PC-9 (cell line): ENCODE results near the gene MPC1.

Experiments used
- EZH2 ChIP-seq: fragments of 200-600 bp; sonication (generic); IDR thresholded peaks from 2 replicates; pipeline ENCODE4 v1.8.0; 2017; ENCODE audit warnings: antibody characterized with exemption, low read depth
- TF ChIP-seq, protein P1 (sequence below): fragments of 200-600 bp; sonication (generic); conservative IDR thresholded peaks from 2 replicates; pipeline ENCODE4 v1.6.1; 2017; ENCODE audit warnings: mixed run types, antibody characterized with exemption, mild to moderate bottlenecking, moderate library complexity

DNA sequence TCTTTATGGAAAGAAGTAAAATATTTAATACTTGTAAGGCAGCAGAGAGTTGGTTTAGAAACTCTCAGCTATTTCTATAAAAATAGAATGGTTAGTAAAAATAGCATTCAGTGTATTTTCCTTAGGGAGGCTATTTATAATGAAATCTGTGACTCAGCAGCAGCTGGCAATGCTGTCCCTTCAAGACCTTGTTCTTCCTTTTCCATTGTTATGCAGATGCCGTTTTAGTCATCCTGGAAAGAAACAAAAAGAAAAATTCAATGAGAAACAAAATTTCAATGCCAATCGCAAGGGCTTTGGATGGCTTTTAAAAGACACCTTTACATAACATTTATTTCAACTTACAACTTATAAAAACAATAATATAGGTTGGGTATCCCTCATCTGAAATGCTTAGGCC is 17.5 kb downstream of the MPC1 start:
- TF ChIP-seq, protein P1, sequence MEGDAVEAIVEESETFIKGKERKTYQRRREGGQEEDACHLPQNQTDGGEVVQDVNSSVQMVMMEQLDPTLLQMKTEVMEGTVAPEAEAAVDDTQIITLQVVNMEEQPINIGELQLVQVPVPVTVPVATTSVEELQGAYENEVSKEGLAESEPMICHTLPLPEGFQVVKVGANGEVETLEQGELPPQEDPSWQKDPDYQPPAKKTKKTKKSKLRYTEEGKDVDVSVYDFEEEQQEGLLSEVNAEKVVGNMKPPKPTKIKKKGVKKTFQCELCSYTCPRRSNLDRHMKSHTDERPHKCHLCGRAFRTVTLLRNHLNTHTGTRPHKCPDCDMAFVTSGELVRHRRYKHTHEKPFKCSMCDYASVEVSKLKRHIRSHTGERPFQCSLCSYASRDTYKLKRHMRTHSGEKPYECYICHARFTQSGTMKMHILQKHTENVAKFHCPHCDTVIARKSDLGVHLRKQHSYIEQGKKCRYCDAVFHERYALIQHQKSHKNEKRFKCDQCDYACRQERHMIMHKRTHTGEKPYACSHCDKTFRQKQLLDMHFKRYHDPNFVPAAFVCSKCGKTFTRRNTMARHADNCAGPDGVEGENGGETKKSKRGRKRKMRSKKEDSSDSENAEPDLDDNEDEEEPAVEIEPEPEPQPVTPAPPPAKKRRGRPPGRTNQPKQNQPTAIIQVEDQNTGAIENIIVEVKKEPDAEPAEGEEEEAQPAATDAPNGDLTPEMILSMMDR: no peak
- no peak for TF ChIP-seq EZH2
